GM12878 (cell line): ENCODE measurements around the gene PCDHGC5. TPM values are rescaled to one million over a fixed set of nuclear protein-coding genes. Genes with fewer than 3 reads are reported as not detected.

ENCODE experiments used
- BACH1 ChIP-seq: fragments of 450-650 bp; IDR thresholded peaks from 2 replicates; pipeline ENCODE4 v1.6.1; 2017; ENCODE audit warnings: mild to moderate bottlenecking, borderline replicate concordance
- EP300 ChIP-seq, 2 experiments: fragments of 150-350 bp in 1 of 2; IDR thresholded peaks; 2 replicates each; pipeline ENCODE4 v1.6.1; 2011 to 2012; ENCODE audit warnings: low read depth in 2 of 2, low read length in 2 of 2, borderline replicate concordance in 1 of 2, improper control_type of control experiment in 1 of 2, inconsistent platforms in 1 of 2; ENCODE audit not compliant: control insufficient read depth in 1 of 2
- FOXK2 ChIP-seq: fragments of 450-650 bp; IDR thresholded peaks from 2 replicates; pipeline ENCODE4 v1.6.1; 2017; ENCODE audit warnings: mild to moderate bottlenecking, moderate library complexity
- FOXM1 ChIP-seq: IDR thresholded peaks from 2 replicates; pipeline ENCODE4 v1.6.1; 2012; ENCODE audit warnings: low read depth, mild to moderate bottlenecking, inconsistent platforms, low read length, moderate library complexity
- HDAC6 ChIP-seq: fragments of 200-600 bp; sonication (generic); IDR thresholded peaks from one replicate; pipeline ENCODE4 v1.8.0; 2017; ENCODE audit warnings: antibody characterized with exemption; ENCODE audit not compliant: unreplicated experiment
- MTA3 ChIP-seq: IDR thresholded peaks from 2 replicates; pipeline ENCODE4 v1.6.1; 2012; ENCODE audit warnings: low read length, inconsistent platforms, borderline replicate concordance
- SPI1 ChIP-seq: IDR thresholded peaks from 2 replicates; pipeline ENCODE4 v1.6.1; 2011; ENCODE audit warnings: low read depth, mild to moderate bottlenecking, low read length, moderate library complexity, borderline replicate concordance; ENCODE audit not compliant: insufficient read depth
- STAT3 ChIP-seq: IDR thresholded peaks from 2 replicates; pipeline ENCODE4 v1.6.1; 2011; ENCODE audit warnings: low read depth, low read length, improper control_type of control experiment
- TARDBP ChIP-seq: IDR thresholded peaks from 2 replicates; pipeline ENCODE4 v1.6.1; 2016; ENCODE audit warnings: borderline replicate concordance
- polyA plus RNA-seq, 11 experiments: library from polyadenylated mRNA; depleted of rRNA in 4 of 11; unstranded in 6 of 11; stranded (reverse) in 5 of 11; fragments of >200 nt; fragmentation: Nextera tagmentation in 4 of 11; fragmentation: Illumina TruSeq in 1 of 11; extraction: Ambion mirVana in 4 of 11; extraction: Trizol in 1 of 11; gene quantifications; 1 replicate in 1 of 11; 2 replicates in 10 of 11; pipeline versions ENCODE4 v1.2.1 to v1.2.3, GENCODE V29; 2011 to 2016; ENCODE audit warnings: inconsistent platforms in 2 of 11, missing spikeins in 2 of 11, low read depth in 1 of 11
- total RNA-seq, 4 experiments: library from RNA; depleted of rRNA in 3 of 4; stranded (reverse); fragments of >200 nt in 3 of 4; fragmentation: Illumina TruSeq in 1 of 4; extraction: Trizol in 1 of 4; gene quantifications; 2 replicates each; pipeline versions ENCODE4 v1.2.1 to v1.2.3, GENCODE V29; 2013 to 2021
- TF ChIP-seq, protein P1 (sequence below): fragments of 450-650 bp; formaldehyde crosslinking; IDR thresholded peaks from 2 replicates; pipeline ENCODE4 v1.5.0; 2022; ENCODE audit warnings: mild to moderate bottlenecking, missing genetic modification characterization
- TF ChIP-seq, protein P2 (sequence below): IDR thresholded peaks from 2 replicates; pipeline ENCODE4 v1.6.1; 2012; ENCODE audit warnings: improper control_type of control experiment, low read depth, low read length; ENCODE audit not compliant: insufficient replicate concordance

Gene PCDHGC5
- total and polyA plus RNA-seq, 10 of the 15 experiments (the other 5 are each of a cell fraction or from before 2014, with no cell fraction given), result 0.05 to 0.87 (median 0.18) TPM; not detected in 2

DNA sequence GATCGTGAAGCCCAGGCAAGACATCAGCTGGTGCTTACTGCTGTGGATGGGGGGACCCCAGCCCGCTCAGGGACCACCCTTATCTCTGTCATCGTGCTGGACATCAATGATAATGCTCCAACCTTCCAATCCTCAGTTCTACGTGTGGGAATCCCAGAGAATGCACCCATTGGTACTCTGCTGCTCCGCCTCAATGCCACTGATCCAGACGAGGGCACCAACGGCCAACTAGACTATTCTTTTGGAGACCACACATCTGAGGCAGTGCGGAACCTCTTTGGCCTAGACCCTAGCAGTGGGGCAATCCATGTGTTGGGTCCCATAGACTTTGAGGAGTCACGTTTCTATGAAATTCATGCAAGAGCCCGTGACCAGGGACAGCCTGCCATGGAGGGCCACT lies 960 bp downstream of the PCDHGC5 start (continued):
- TF ChIP-seq EP300 (IDR thresholded peaks at IDR 0.05; ENCODE audit: borderline replicate concordance in 1 of 2, control insufficient read depth in 1 of 2, low read depth in 2 of 2, low read length in 2 of 2) (no peak), TARDBP (no peak), STAT3 (no peak), MTA3 (no peak), FOXM1 (no peak), SPI1 (no peak), FOXK2 (no peak), HDAC6 (no peak), BACH1 (no peak)
- TF ChIP-seq, protein P1, sequence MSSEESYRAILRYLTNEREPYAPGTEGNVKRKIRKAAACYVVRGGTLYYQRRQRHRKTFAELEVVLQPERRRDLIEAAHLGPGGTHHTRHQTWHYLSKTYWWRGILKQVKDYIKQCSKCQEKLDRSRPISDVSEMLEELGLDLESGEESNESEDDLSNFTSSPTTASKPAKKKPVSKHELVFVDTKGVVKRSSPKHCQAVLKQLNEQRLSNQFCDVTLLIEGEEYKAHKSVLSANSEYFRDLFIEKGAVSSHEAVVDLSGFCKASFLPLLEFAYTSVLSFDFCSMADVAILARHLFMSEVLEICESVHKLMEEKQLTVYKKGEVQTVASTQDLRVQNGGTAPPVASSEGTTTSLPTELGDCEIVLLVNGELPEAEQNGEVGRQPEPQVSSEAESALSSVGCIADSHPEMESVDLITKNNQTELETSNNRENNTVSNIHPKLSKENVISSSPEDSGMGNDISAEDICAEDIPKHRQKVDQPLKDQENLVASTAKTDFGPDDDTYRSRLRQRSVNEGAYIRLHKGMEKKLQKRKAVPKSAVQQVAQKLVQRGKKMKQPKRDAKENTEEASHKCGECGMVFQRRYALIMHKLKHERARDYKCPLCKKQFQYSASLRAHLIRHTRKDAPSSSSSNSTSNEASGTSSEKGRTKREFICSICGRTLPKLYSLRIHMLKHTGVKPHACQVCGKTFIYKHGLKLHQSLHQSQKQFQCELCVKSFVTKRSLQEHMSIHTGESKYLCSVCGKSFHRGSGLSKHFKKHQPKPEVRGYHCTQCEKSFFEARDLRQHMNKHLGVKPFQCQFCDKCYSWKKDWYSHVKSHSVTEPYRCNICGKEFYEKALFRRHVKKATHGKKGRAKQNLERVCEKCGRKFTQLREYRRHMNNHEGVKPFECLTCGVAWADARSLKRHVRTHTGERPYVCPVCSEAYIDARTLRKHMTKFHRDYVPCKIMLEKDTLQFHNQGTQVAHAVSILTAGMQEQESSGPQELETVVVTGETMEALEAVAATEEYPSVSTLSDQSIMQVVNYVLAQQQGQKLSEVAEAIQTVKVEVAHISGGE (CRISPR knock-in tag), result no peak
- TF ChIP-seq, protein P2, sequence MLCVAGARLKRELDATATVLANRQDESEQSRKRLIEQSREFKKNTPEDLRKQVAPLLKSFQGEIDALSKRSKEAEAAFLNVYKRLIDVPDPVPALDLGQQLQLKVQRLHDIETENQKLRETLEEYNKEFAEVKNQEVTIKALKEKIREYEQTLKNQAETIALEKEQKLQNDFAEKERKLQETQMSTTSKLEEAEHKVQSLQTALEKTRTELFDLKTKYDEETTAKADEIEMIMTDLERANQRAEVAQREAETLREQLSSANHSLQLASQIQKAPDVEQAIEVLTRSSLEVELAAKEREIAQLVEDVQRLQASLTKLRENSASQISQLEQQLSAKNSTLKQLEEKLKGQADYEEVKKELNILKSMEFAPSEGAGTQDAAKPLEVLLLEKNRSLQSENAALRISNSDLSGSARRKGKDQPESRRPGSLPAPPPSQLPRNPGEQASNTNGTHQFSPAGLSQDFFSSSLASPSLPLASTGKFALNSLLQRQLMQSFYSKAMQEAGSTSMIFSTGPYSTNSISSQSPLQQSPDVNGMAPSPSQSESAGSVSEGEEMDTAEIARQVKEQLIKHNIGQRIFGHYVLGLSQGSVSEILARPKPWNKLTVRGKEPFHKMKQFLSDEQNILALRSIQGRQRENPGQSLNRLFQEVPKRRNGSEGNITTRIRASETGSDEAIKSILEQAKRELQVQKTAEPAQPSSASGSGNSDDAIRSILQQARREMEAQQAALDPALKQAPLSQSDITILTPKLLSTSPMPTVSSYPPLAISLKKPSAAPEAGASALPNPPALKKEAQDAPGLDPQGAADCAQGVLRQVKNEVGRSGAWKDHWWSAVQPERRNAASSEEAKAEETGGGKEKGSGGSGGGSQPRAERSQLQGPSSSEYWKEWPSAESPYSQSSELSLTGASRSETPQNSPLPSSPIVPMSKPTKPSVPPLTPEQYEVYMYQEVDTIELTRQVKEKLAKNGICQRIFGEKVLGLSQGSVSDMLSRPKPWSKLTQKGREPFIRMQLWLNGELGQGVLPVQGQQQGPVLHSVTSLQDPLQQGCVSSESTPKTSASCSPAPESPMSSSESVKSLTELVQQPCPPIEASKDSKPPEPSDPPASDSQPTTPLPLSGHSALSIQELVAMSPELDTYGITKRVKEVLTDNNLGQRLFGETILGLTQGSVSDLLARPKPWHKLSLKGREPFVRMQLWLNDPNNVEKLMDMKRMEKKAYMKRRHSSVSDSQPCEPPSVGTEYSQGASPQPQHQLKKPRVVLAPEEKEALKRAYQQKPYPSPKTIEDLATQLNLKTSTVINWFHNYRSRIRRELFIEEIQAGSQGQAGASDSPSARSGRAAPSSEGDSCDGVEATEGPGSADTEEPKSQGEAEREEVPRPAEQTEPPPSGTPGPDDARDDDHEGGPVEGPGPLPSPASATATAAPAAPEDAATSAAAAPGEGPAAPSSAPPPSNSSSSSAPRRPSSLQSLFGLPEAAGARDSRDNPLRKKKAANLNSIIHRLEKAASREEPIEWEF, result no peak
